ENCODE measurements around the gene CLTC.

The CLTC gene

GRCh38 chr17:59678918-59679317, 59.2 kb downstream of the CLTC start:
- H3K27me3 ChIP-seq (ENCODE audit: insufficient read depth, low read length), result no peaks in the 10 kb centered on the region
- H2AFZ ChIP-seq (ENCODE audit: low read length, unreplicated experiment), result no peak overlapping the region
- H3K27ac ChIP-seq (ENCODE audit: low read depth, low read length), result no peak overlapping the region
- peaks cover 36% of the 10 kb centered on the region for H3K79me2 ChIP-seq (ENCODE audit: control insufficient read depth, insufficient read depth, low read length, unreplicated experiment)
- peaks cover 87% of the 10 kb centered on the region for H3K36me3 ChIP-seq (ENCODE audit: insufficient read depth, low read length)
- peaks cover 3% of the 10 kb centered on the region for H3K4me1 ChIP-seq (ENCODE audit: control insufficient read depth, insufficient read depth, low read length, unreplicated experiment)
- no peak overlapping the region for H3K4me3 ChIP-seq (ENCODE audit: low read depth, low read length)

- peaks cover 83% of the 10 kb centered on the region for H3K36me3 ChIP-seq (ENCODE audit: insufficient read depth, low read length)
- no peak overlapping the region for H2AFZ ChIP-seq (ENCODE audit: low read length, unreplicated experiment)
- no peak overlapping the region for H3K4me3 ChIP-seq (ENCODE audit: low read depth, low read length)
- H3K27ac ChIP-seq (ENCODE audit: low read depth, low read length), result no peak overlapping the region
- peaks cover 3% of the 10 kb centered on the region for H3K4me1 ChIP-seq (ENCODE audit: control insufficient read depth, insufficient read depth, low read length, unreplicated experiment)
- H3K27me3 ChIP-seq (ENCODE audit: insufficient read depth, low read length), result no peaks in the 10 kb centered on the region
- H3K79me2 ChIP-seq (ENCODE audit: control insufficient read depth, insufficient read depth, low read length, unreplicated experiment), result peaks cover 36% of the 10 kb centered on the region
Measured at GRCh38 chr17:59680314-59680713, 60.6 kb downstream of the CLTC start.

- Histone ChIP-seq H3K27ac (ENCODE audit: low read depth, low read length) (no peak overlapping the region), H3K79me2 (ENCODE audit: control insufficient read depth, insufficient read depth, low read length, unreplicated experiment) (peaks cover 26% of the 10 kb centered on the region)
Measured at GRCh38 chr17:59683283-59683682, 63.6 kb downstream of the CLTC start.

GRCh38 chr17:59684967-59685366, 65.3 kb downstream of the CLTC start:
- H3K4me1 ChIP-seq (ENCODE audit: control insufficient read depth, insufficient read depth, low read length, unreplicated experiment), result no peaks in the 10 kb centered on the region
- no peak overlapping the region for H3K4me3 ChIP-seq (ENCODE audit: low read depth, low read length)
- peaks cover 28% of the 10 kb centered on the region for H3K79me2 ChIP-seq (ENCODE audit: control insufficient read depth, insufficient read depth, low read length, unreplicated experiment)
- H3K27ac ChIP-seq (ENCODE audit: low read depth, low read length), result no peak overlapping the region
- H2AFZ ChIP-seq (ENCODE audit: low read length, unreplicated experiment), result no peak overlapping the region
- H3K36me3 ChIP-seq (ENCODE audit: insufficient read depth, low read length), result peaks cover 65% of the 10 kb centered on the region
- no peaks in the 10 kb centered on the region for H3K27me3 ChIP-seq (ENCODE audit: insufficient read depth, low read length)

More at GRCh38 chr17:59683283-59683682, 63.6 kb downstream of the CLTC start:
- Histone ChIP-seq H3K4me3 (ENCODE audit: low read depth, low read length) (no peak overlapping the region), H3K4me1 (ENCODE audit: control insufficient read depth, insufficient read depth, low read length, unreplicated experiment) (peaks cover 3% of the 10 kb centered on the region), H3K27me3 (ENCODE audit: insufficient read depth, low read length) (no peaks in the 10 kb centered on the region), H3K36me3 (ENCODE audit: insufficient read depth, low read length) (peaks cover 72% of the 10 kb centered on the region), H2AFZ (ENCODE audit: low read length, unreplicated experiment) (no peak overlapping the region)

GRCh38 chr17:59688008-59688407, 68.3 kb downstream of the CLTC start:
- no peak overlapping the region for H3K27ac ChIP-seq (ENCODE audit: low read depth, low read length)
- no peaks in the 10 kb centered on the region for H3K27me3 ChIP-seq (ENCODE audit: insufficient read depth, low read length)
- H3K79me2 ChIP-seq (ENCODE audit: control insufficient read depth, insufficient read depth, low read length, unreplicated experiment), result peaks cover 33% of the 10 kb centered on the region
- H3K4me3 ChIP-seq (ENCODE audit: low read depth, low read length), result no peak overlapping the region
- H3K4me1 ChIP-seq (ENCODE audit: control insufficient read depth, insufficient read depth, low read length, unreplicated experiment), result no peaks in the 10 kb centered on the region
- H3K36me3 ChIP-seq (ENCODE audit: insufficient read depth, low read length), result peaks cover 47% of the 10 kb centered on the region
- H2AFZ ChIP-seq (ENCODE audit: low read length, unreplicated experiment), result no peak overlapping the region

- Histone ChIP-seq H2AFZ (ENCODE audit: low read length, unreplicated experiment) (no peak overlapping the region), H3K27me3 (ENCODE audit: insufficient read depth, low read length) (no peaks in the 10 kb centered on the region), H3K4me3 (ENCODE audit: low read depth, low read length) (no peak overlapping the region), H3K4me1 (ENCODE audit: control insufficient read depth, insufficient read depth, low read length, unreplicated experiment) (no peaks in the 10 kb centered on the region), H3K79me2 (ENCODE audit: control insufficient read depth, insufficient read depth, low read length, unreplicated experiment) (peaks cover 33% of the 10 kb centered on the region), H3K27ac (ENCODE audit: low read depth, low read length) (no peak overlapping the region), H3K36me3 (ENCODE audit: insufficient read depth, low read length) (peaks cover 42% of the 10 kb centered on the region)
Measured at GRCh38 chr17:59688496-59688895, 68.8 kb downstream of the CLTC start.

GRCh38 chr17:59693582-59693981, 73.9 kb downstream of the CLTC start:
- no peak overlapping the region for H2AFZ ChIP-seq (ENCODE audit: low read length, unreplicated experiment)
- H3K27me3 ChIP-seq (ENCODE audit: insufficient read depth, low read length), result no peaks in the 10 kb centered on the region
- no peak overlapping the region for H3K4me3 ChIP-seq (ENCODE audit: low read depth, low read length)
- H3K36me3 ChIP-seq (ENCODE audit: insufficient read depth, low read length), result peaks cover 57% of the 10 kb centered on the region
- peaks cover 54% of the 10 kb centered on the region for H3K79me2 ChIP-seq (ENCODE audit: control insufficient read depth, insufficient read depth, low read length, unreplicated experiment)
- no peaks in the 10 kb centered on the region for H3K4me1 ChIP-seq (ENCODE audit: control insufficient read depth, insufficient read depth, low read length, unreplicated experiment)
- no peak overlapping the region for H3K27ac ChIP-seq (ENCODE audit: low read depth, low read length)

- Histone ChIP-seq H3K27ac (ENCODE audit: low read depth, low read length) (no peak overlapping the region), H3K27me3 (ENCODE audit: insufficient read depth, low read length) (no peaks in the 10 kb centered on the region), H3K36me3 (ENCODE audit: insufficient read depth, low read length) (peaks cover 63% of the 10 kb centered on the region), H3K79me2 (ENCODE audit: control insufficient read depth, insufficient read depth, low read length, unreplicated experiment) (peaks cover 60% of the 10 kb centered on the region), H2AFZ (ENCODE audit: low read length, unreplicated experiment) (no peak overlapping the region), H3K4me1 (ENCODE audit: control insufficient read depth, insufficient read depth, low read length, unreplicated experiment) (no peaks in the 10 kb centered on the region), H3K4me3 (ENCODE audit: low read depth, low read length) (no peak overlapping the region)
Measured at GRCh38 chr17:59694344-59694743, 74.6 kb downstream of the CLTC start.

- Histone ChIP-seq H3K27ac (ENCODE audit: low read depth, low read length) (peak overlapping the region; percentile 43), H3K79me2 (ENCODE audit: control insufficient read depth, insufficient read depth, low read length, unreplicated experiment) (peaks cover 65% of the 10 kb centered on the region), H3K36me3 (ENCODE audit: insufficient read depth, low read length) (peaks cover 54% of the 10 kb centered on the region), H3K4me3 (ENCODE audit: low read depth, low read length) (no peak overlapping the region), H2AFZ (ENCODE audit: low read length, unreplicated experiment) (no peak overlapping the region), H3K4me1 (ENCODE audit: control insufficient read depth, insufficient read depth, low read length, unreplicated experiment) (no peaks in the 10 kb centered on the region), H3K27me3 (ENCODE audit: insufficient read depth, low read length) (no peaks in the 10 kb centered on the region)
Measured at GRCh38 chr17:59695945-59696681, 76.4 kb downstream of the CLTC start.

GRCh38 chr17:59696682-59697277, 77.1 kb downstream of the CLTC start:
- Histone ChIP-seq H3K27me3 (ENCODE audit: insufficient read depth, low read length) (no peaks in the 10 kb centered on the region), H3K36me3 (ENCODE audit: insufficient read depth, low read length) (peaks cover 55% of the 10 kb centered on the region), H3K4me1 (ENCODE audit: control insufficient read depth, insufficient read depth, low read length, unreplicated experiment) (no peaks in the 10 kb centered on the region), H2AFZ (ENCODE audit: low read length, unreplicated experiment) (no peak overlapping the region), H3K27ac (ENCODE audit: low read depth, low read length) (peak overlapping the region; percentile 43), H3K4me3 (ENCODE audit: low read depth, low read length) (no peak overlapping the region), H3K79me2 (ENCODE audit: control insufficient read depth, insufficient read depth, low read length, unreplicated experiment) (peaks cover 70% of the 10 kb centered on the region)

GRCh38 chr17:59698143-59698542, 78.4 kb downstream of the CLTC start:
- Histone ChIP-seq H3K4me3 (ENCODE audit: low read depth, low read length) (no peak overlapping the region), H3K27me3 (ENCODE audit: insufficient read depth, low read length) (no peaks in the 10 kb centered on the region), H3K4me1 (ENCODE audit: control insufficient read depth, insufficient read depth, low read length, unreplicated experiment) (no peaks in the 10 kb centered on the region), H3K36me3 (ENCODE audit: insufficient read depth, low read length) (peaks cover 55% of the 10 kb centered on the region), H2AFZ (ENCODE audit: low read length, unreplicated experiment) (no peak overlapping the region), H3K79me2 (ENCODE audit: control insufficient read depth, insufficient read depth, low read length, unreplicated experiment) (peaks cover 84% of the 10 kb centered on the region), H3K27ac (ENCODE audit: low read depth, low read length) (no peak overlapping the region)
